ELF-1 (cell line): ENCODE measurements around the gene SERPING1.

ENCODE experiments used
- DNase-seq: peaks from one replicate; pipeline ENCODE4 v3.0.0-alpha.2; 2016; ENCODE audit warnings: low read depth, low spot score

The SERPING1 gene

DNA sequence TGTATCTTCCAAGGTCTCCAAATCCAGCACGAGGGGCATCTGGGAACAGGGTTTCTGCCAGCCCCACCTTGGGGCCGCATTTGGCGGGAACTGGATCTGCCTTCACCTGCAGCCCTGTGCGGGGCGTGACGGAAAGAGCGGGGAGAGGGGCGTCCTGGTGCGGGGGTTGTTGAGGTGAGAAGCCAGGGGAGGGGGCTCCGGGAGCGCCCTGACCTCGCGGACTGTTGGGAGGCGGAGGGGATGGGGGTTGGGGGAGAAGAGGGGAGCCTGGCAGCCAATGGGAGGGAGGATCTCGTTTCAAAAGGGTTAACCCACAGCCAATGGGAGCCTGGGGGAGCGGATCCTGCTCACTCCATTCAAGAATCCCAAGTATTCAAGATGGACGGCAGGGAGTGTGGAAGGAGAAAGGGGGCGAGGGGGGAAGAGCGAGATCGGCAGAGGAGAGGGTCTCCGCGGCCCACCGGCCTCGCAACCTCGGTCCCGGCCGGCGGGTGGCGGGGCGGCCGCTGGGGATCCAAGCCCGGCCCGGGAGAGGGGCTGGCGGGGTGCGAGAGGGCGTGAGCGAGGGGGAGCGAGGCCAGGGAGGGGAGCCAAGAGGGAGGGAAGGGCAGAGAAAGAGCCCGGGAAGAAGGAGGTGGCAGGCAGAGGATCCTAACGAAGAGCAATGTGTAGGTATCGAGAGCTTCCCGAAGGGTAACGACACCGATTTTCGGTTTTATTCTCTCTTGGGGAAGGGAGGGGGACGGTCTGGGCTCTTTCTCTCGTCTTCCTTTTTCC, 40.7 kb downstream of the SERPING1 start:
- peak; percentile 95 for DNase-seq

GRCh38 chr11:57638811-57639320, 41.4 kb downstream of the SERPING1 start:
- peak; percentile 37 for DNase-seq

GRCh38 chr11:57639321-57640067, 42.0 kb downstream of the SERPING1 start:
- DNase-seq, result peak; percentile 99

DNA sequence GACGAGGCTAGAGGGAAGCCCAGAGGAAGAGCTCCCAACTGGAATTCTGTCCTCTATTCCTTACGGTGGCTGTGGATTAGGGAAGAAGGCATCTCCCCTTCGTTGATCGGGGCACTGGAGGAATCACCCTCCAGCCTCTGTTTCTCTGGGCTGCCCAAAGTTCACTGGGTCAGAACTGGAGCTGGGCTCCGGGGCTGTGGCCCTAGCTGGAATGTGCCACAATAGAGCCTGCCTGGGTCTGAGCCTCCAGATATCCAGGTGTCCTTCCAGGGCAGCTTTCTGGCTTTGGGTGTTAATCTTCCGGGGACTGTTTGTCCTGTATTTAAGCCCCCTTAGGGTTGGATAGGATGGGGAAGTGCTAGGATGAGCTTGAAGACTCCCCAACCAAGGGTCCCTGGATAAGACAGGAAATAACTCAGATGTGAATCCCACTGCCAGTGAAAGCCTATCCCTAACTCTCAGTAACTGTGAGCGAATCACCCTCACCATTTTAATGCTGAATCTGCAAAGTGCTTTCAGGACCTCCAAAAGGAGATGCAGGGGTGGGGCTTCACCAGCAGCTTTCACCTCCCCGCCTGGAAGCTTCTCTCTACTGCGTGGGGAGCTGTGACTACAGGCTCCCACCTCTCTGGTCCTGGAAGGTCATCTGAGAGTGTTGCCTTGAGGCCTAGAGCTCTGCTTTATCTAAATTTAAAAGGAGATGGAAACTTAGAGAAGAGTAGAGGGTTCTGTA, 42.7 kb downstream of the SERPING1 start:
- DNase-seq, result no peak

GRCh38 chr11:57641011-57641807, 43.7 kb downstream of the SERPING1 start:
- peak; percentile 56 for DNase-seq

GRCh38 chr11:57643802-57644201, 46.3 kb downstream of the SERPING1 start:
- no peak for DNase-seq

GRCh38 chr11:57644748-57645688, 47.5 kb downstream of the SERPING1 start:
- peak; percentile 87 for DNase-seq

- no peak for DNase-seq
These were observed 48.2 kb downstream of the SERPING1 start for GRCh38 chr11:57645689-57646085.

GRCh38 chr11:57646194-57646798, 48.8 kb downstream of the SERPING1 start:
- DNase-seq, result no peak

GRCh38 chr11:57646799-57647303, 49.4 kb downstream of the SERPING1 start:
- peak; percentile 46 for DNase-seq

GRCh38 chr11:57647372-57647771, 49.9 kb downstream of the SERPING1 start:
- DNase-seq, result no peak

- DNase-seq, result peak; percentile 52
These were observed 50.7 kb downstream of the SERPING1 start for GRCh38 chr11:57647960-57648800.

DNA sequence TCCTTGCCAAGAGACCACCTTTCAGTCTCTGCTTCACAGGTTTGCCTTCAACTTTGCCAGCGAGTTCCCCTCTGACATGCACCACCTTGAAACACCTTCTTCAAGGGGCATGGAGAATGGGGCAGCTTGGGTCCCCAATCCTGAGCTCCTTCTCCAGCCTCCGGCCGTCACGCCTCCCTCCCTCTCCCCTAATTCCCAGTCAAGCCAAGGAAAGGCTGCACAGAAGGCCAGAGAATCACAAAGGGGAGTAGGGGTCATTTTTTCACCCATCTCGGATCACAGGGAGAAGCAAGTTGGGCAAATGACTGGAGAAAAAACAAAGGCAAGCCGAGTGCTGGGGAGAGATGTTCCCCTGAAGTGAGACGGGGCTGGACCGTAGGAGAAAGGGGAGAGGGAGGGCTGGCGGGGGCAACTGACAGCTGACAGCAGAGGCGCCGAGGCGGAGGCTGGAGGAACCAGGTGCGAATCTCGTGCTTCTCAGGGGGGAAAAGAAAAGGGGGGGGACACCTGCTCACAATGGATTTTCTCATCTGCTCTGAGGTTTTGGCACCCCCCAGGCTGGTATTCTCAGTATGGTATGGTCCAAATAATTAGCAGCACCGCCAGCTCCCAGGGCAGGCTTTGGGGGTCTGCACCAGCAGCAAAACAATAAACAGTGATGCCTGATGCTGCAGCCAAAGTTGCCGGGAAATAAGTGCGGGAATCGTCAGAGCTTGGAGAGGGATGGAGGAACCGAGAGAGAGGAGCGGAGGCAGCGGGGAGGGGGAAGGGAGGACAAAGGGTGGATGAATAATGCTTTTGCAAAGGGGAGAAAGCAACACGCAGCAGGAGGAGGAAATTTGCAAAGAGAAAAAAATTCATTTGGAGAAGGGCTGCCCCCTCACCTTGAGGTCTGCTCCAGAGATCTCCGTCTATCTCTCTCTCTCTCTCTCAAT, 51.6 kb downstream of the SERPING1 start:
- DNase-seq, result peak; percentile 60

DNA sequence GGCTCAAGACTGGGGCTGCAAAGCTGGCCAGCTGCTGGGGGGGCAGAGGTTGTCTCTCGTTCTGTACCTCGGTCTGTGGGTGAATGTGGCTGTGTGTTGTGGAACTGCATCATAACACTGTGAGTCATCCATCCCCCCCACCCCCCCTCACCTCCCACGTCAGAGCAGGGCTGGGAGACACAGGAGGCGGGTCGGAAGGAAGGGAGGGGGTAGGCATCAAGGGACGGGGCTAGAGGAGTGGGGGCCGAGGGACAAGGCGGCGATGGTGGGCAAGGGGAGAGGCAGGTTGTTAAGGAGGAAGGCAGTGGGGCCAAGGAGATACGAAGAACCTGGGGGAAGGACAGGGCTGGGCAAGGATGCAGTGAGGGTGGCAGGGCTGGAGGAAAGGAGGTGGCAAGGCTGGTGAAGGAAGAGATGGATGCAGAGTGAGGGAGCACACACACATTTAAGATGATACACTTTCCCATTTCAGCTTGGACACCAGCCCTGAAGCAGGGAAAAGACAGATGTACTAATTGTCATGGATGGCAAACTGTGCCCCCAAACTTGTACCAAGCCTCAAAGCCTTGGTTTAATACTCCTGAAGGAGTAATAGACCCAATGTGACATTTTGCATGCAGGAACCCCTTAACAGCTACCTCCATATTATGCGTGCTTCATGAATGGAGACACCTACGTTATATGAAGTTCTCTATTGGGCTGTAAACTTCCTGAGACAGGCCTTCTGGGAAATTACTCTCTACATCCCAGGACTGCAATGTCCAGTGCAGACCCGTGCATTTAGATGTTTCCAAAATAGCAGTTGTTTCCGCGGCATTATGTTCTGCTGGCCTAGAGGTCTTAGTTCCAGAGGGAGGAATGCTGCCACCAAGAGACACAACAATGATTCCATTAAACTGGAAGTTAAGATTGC, 52.6 kb downstream of the SERPING1 start, which contains the start of gene YPEL4:
Gene YPEL4, minus strand, starts transcription at position 87 of the 913 bp plus-strand sequence. CDS start 2,805 bp downstream, outside the sequence.
- DNase-seq, result peak; percentile 74

DNA sequence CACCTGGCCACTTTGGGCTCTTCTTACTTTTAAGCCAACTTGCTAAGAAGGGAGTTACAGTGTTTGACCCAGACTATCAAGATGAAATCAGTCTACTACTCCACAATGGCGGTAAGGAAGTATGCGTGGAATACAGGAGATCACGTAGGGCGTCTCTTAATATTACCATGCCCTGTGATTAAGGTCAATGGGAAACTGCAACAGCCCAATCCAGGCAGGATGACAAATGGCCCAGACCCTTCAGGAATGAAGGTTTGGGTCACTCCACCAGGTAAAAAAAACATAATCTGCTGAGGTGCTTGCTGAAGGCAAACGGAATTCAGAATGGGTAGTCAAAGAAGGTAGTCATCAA, 53.2 kb downstream of the SERPING1 start:
- DNase-seq, result no peak

- no peak for DNase-seq
These were observed 53.9 kb downstream of the SERPING1 start for GRCh38 chr11:57651408-57651807.
